Left ventricle myocardium inferior (tissue), 1 donor: ENCODE measurements around the gene TOP1. TPM values are rescaled to one million over a fixed set of nuclear protein-coding genes. Genes with fewer than 3 reads are reported as not detected.
A peak's percentile ranks its signal among the peaks of the same experiment; 100 is the strongest.

Experiments
- DNase-seq: peaks from one replicate; pipeline ENCODE4 v3.0.0-alpha.2; 2020
- H3K27ac ChIP-seq: fragments of 200-600 bp; replicated peaks from 2 replicates; pipeline ENCODE4 v1.8.0; 2021
- H3K27me3 ChIP-seq: fragments of 200-600 bp; 2 replicates; pipeline ENCODE4 v1.8.0; 2021; ENCODE audit warnings: low read depth
- H3K36me3 ChIP-seq: fragments of 200-600 bp; 2 replicates; pipeline ENCODE4 v1.8.0; 2021
- H3K4me1 ChIP-seq: fragments of 200-600 bp; 2 replicates; pipeline ENCODE4 v1.8.0; 2021
- H3K4me3 ChIP-seq: fragments of 200-600 bp; 2 replicates; pipeline ENCODE4 v1.8.0; 2021; ENCODE audit warnings: mild to moderate bottlenecking, moderate library complexity
- H3K9me3 ChIP-seq: fragments of 200-600 bp; replicated peaks from 2 replicates; pipeline ENCODE4 v1.8.0; 2021
- intact Hi-C: fragments of 100-400 bp; cut with micrococcal nuclease; formaldehyde crosslinking; loops from one replicate; pipeline ENCODE4 v1.11.0; 2022
- total RNA-seq: library from RNA; stranded (reverse); fragmentation: NEBNext Ultra II Directional; extraction: Animal tissue kit (Norgen Biotek cat#: 25700); gene quantifications from one replicate; pipeline ENCODE4 v1.2.1, GENCODE V29; 2021
- TF ChIP-seq, protein P1 (sequence below): fragments of 200-600 bp; IDR thresholded peaks from 2 replicates; pipeline ENCODE4 v1.8.0; 2021; ENCODE audit warnings: antibody characterized with exemption, mild to moderate bottlenecking, borderline replicate concordance
- donor health status: DM: no; HTN: yes; CAD: no; lungs with severe emphysema.

TOP1 gene
- total RNA-seq, 1 donor from 2014 or later, result 23.9 TPM

DNA sequence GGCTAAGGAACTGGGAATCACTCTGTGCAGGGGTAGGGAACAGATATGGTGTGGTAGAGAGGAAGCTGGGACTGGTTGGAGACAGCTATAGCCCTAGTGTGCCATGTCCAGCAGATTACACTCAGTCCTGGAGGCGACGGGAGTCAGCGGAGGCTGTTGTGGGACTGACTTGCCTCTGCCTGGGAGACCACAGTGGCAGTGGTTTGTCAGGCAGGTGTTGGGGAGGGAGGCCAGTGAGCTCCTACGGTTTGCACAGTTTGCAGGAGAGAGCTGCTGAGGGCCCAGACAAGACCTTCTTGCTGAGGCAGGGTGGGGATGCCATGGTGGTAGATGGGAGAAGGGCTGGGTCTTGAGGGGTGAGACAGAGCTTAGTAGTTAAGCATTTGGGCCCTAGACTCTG lies 113.6 kb downstream of the TOP1 start:
- no peak for DNase-seq

DNA sequence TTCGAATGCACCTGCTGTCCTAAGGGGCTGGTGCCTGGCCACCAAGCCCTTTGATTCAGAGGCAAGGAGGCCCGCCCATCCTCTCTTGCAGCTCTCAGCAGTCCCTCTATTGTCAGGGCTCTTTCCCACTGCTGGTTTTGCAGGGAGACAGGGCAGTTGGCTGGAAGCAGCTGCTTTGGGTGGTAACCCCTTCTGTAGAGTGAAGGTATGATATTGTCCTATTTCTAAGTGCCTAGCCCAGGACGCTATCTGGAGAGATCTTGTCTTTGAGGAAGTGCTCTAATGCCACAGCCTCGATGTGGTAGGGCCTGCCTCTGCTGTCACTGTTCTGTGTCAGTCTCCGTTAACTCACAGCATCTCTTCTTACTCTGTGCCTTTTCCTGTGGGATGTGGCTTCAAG lies 114.3 kb downstream of the TOP1 start:
- intact Hi-C loops, result no loop called here
- H3K4me3 ChIP-seq, result no peak overlapping the region
- TF ChIP-seq, protein P1, sequence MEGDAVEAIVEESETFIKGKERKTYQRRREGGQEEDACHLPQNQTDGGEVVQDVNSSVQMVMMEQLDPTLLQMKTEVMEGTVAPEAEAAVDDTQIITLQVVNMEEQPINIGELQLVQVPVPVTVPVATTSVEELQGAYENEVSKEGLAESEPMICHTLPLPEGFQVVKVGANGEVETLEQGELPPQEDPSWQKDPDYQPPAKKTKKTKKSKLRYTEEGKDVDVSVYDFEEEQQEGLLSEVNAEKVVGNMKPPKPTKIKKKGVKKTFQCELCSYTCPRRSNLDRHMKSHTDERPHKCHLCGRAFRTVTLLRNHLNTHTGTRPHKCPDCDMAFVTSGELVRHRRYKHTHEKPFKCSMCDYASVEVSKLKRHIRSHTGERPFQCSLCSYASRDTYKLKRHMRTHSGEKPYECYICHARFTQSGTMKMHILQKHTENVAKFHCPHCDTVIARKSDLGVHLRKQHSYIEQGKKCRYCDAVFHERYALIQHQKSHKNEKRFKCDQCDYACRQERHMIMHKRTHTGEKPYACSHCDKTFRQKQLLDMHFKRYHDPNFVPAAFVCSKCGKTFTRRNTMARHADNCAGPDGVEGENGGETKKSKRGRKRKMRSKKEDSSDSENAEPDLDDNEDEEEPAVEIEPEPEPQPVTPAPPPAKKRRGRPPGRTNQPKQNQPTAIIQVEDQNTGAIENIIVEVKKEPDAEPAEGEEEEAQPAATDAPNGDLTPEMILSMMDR, result no peak

More for the DNA sequence above, 113.6 kb downstream of the TOP1 start:
- no peak overlapping the region for H3K4me3 ChIP-seq
- TF ChIP-seq, protein P1, result no peak
- H3K36me3 ChIP-seq, result no peaks in the 10 kb centered on the region
- H3K27me3 ChIP-seq, result no peaks in the 10 kb centered on the region
- intact Hi-C loops, result no loop called here
- peak overlapping the region; percentile 99 for H3K27ac ChIP-seq
- H3K9me3 ChIP-seq, result no peaks in the 10 kb centered on the region
- peaks cover 99% of the 10 kb centered on the region for H3K4me1 ChIP-seq

DNA sequence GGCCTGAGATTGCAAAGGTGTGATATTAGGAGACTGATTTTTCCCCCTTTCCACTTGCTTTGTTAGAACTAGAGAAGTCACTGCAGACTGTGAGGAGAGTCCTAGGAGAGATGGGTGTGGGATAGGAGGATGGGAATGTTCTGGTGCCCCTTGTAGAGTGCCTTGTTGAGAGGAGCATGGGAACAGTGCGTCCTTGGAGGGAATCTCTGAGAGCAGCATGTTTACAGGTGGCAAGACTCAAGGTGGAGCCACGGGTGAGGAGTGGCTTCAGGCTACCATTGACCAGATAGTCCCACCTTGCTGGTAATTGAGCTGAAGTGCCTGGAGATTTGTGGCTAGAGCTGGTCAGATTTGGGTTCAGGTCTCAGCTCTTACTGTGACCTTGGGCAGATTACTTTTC lies 114.7 kb downstream of the TOP1 start:
- intact Hi-C loops, result no loop called here
- Histone ChIP-seq H3K4me3 (no peak overlapping the region), H3K4me1 (peaks cover 100% of the 10 kb centered on the region), H3K27me3 (no peaks in the 10 kb centered on the region), H3K27ac (peak overlapping the region; percentile 99), H3K36me3 (no peaks in the 10 kb centered on the region), H3K9me3 (no peaks in the 10 kb centered on the region)
- no peak for DNase-seq
- TF ChIP-seq, protein P1, result no peak

More for the DNA sequence above, 114.3 kb downstream of the TOP1 start:
- H3K27me3 ChIP-seq, result no peaks in the 10 kb centered on the region
- H3K9me3 ChIP-seq, result no peaks in the 10 kb centered on the region
- H3K27ac ChIP-seq, result peak overlapping the region; percentile 99
- DNase-seq, result no peak
- H3K36me3 ChIP-seq, result no peaks in the 10 kb centered on the region
- peaks cover 100% of the 10 kb centered on the region for H3K4me1 ChIP-seq

DNA sequence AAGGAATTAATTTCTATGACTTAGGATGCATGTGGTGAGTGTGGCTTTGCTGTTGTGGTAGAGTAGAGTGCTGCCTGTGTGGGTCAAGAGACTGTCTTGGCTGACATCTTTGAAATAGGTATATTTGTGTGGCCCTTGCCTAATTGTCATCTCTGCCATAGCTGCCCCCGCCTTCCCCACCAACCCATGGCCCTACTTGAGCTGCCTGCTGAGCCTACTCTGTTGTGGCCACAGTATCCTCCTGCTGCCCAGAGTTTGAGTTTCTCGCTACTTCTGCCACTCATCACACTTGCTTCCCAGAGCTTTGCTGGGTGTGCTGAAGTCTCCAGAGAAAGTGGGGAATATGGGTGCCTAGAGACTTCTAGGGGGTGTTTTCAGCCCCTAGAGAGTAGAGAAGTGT lies 116.7 kb downstream of the TOP1 start:
- Histone ChIP-seq H3K4me3 (no peak overlapping the region), H3K27me3 (no peaks in the 10 kb centered on the region), H3K4me1 (peaks cover 100% of the 10 kb centered on the region), H3K9me3 (no peaks in the 10 kb centered on the region), H3K27ac (peak overlapping the region; percentile 99), H3K36me3 (no peaks in the 10 kb centered on the region)
- intact Hi-C loops, result no loop called here
- DNase-seq, result no peak
- TF ChIP-seq, protein P1, result no peak

DNA sequence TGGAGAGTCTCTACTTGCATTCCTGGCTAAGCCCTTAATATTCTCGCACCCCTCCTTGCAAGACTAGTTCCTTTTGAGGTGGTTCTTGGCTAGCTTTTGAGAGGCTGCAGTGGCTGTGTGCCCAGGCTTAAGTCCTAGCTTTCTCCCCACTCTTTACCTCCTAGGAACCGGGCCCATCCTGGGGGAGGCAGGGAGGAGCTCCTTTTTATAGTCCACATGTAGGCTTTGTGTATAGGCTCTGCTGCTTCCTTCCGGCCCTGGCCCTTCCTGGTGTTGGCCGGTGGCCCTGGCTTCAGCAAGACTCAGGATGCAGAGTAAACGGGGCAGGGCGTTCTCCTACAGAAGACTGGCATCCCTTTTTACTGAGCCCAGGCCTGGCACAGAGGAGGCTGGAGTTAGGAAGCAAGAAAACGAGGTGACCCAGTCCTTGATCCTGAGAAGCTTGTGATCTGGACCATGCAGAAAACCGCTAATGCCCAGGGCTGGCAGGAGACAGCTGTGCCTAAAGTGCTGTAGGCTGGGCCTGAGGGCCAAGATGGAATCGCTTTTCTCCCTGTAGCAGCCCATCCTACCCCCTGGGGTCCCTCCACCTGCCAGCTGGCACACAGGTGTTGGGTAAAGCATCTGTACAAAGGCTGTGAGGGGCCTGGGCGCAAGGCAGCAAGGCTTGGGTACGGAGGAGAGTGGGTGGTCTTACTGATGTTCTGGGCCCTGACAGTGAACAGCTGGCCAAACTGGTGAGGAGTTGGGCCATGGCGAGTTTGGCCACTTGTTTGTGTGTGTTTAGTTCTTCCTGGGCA lies 117.4 kb downstream of the TOP1 start:
- Histone ChIP-seq H3K9me3 (no peaks in the 10 kb centered on the region), H3K27me3 (no peaks in the 10 kb centered on the region), H3K27ac (peak overlapping the region; percentile 99), H3K4me1 (peaks cover 100% of the 10 kb centered on the region), H3K4me3 (no peak overlapping the region), H3K36me3 (no peaks in the 10 kb centered on the region)
- TF ChIP-seq, protein P1, result no peak
- DNase-seq, result peak; percentile 61
- intact Hi-C loops, result no loop called here
